HG03457 (cell line): Measurements from ENCODE around the gene RAB7A.

Source experiments
- ATAC-seq: cut with Tn5 transposase; IDR thresholded peaks from one replicate; pipeline ENCODE4 v1.9.1; 2021; ENCODE audit warnings: moderate number of reproducible peaks; ENCODE audit not compliant: unreplicated experiment

RAB7A gene

DNA sequence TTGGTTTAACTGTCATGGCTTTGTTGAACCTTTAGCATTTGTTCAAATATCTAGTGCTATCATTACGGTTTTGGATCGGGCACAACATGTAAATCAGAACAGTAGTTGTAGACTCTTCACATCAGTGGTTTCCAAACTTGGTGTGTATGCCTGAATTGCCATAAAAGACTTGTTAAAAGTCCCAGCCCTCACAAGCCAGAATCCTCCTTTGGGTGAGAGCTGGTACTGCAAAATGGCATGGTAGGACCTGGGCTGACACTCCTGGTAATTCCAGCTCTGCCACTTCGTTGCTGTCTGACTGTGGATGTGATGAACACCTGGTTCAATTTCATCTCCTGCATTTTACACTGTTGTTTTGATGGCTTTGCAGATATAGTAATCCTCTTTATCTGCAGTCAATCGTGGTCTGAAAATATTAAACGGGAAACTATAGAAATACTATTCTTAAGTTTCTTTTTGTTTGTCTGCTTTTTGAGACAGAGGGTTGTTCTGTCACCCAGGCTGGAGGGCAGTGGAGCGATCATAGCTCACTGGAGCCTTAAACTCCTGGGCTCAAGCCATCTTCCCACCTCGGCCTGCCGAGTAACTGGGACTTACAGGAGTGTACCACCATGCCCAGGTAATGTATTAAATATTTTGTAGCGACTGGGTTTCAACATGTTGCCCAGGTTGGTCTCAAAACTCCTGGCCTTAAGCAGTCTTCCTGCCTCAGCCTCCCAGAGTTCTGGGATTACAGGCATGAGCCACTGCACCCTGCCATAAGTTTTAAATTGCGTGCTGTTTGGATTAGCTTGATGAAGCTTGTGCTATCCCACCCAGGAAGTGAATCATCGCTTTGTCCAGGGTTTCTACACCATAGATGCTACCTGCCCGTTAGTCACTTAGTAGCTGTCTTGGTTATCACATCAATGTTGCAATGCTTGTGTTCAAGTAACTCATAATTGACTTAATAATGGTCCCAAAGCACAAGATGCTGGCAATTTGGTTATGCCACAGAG is 61.6 kb downstream of the RAB7A start:
- ATAC-seq: no peak

DNA sequence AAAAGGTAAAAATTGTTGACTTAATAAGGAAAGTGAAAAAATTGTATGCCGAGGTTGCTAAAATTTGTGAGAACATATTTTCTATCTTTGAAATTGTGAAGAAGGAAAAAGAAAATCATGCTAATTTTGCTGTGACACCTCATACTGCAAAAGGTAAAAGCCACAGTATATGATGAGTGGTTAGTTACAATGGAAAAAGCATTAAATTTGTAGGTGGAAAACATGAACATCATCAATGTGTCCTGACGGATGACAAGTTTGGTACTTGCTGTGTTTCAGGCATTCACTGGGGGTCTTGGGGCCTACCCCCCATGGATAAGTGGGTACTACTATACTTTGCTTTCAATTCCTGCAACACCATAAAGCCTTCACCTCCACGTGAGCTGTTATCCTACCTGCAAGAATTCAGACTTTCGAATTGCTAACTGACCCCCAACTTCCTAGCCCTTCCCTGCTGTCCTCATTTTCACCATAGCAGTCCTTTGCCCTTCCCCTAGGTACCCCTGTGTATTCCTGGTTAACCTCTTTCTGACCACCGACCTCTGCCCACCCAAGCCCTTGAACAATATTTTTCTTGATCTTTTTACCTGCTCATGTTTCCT is 62.4 kb downstream of the RAB7A start:
- no peak for ATAC-seq

DNA sequence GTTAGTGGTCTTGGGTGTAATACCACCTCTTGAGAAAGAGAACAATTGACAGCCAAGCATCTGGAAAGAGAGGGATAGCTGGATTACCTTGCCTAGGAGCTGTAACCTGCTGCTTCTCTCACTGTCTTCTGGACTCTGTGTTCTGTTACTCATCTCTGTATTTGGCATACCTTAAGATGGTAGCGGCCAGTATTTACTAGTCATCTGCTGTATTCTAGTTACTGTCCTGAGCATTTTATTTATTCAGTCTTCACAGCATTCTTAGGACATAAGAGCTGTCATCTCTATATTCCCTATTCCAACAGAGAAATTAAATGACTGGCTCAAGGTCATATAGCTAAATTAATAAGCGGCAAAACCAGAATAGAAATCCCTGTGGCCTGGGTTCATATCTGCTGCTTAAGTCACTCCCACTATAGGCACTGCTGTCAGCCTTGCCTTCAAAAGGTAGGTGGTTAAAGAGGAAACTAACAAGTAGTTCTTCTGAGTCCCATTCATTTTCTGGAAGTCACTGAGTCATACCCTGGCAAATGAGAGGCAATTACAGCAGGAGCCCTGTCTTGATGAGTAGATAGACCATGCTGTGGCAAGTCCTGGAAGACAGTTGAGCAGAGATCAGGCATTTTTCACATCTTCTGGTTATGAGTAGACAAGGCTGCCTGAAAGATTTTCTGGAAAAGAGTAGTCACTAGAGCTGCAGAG is 68.2 kb downstream of the RAB7A start:
- no peak for ATAC-seq

DNA sequence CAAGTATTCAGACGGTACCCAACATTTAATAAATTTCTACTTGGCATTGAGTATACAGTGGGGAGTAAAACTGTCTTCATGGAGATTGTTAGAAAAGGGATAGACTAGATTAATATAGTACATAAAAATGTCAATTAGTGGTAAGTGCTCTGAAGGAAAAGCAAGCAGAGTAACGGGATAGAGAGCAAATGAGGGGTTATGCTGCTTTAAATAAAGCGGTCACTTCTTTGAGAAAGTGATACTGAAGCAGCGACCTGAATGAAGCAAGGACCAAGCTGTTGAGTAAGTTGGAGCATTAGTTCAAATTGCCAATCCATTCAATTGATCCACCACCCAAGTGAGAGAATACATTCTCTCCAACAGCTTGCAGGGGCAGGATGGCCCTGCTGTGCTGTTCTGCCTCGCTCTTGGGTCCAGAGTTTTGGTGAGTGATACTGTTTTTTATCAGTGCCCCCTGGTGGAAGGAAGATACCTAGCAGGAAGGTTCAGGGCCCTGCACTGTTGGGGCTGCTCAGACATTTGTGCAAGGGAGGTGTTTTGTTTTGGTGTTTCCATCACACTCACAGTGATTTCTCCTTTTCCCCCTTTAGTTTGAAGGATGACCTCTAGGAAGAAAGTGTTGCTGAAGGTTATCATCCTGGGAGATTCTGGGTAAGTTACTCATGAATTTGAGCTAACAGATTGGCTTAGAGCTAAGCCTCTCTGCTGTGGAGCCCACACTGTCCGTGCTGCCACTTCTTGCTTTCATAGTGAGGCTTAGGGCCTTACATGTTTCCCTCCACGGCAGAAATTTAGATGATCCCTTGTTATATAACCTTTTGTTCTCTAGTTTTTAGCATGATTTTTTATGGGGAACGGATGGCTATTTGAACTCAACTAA is 69.0 kb downstream of the RAB7A start:
- no peak for ATAC-seq

DNA sequence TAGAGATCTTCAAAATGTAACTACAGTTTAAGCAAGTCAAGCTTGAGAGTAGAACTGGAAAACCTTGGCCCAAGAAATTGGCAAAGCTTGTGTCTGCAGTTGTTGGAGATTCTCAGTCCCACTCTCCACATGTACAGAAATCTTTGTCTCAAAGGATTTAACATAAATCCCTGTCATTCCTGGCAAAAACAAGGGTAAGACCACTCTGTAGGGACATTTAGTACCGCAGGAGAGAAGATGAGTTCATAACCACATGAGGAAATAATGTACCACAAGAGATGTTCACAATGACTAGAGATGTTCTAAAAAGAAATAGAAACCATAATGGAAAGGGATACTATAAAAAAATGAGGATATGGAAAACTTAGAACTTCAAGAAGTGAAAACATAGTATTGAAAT is 73.7 kb downstream of the RAB7A start:
- ATAC-seq: no peak

DNA sequence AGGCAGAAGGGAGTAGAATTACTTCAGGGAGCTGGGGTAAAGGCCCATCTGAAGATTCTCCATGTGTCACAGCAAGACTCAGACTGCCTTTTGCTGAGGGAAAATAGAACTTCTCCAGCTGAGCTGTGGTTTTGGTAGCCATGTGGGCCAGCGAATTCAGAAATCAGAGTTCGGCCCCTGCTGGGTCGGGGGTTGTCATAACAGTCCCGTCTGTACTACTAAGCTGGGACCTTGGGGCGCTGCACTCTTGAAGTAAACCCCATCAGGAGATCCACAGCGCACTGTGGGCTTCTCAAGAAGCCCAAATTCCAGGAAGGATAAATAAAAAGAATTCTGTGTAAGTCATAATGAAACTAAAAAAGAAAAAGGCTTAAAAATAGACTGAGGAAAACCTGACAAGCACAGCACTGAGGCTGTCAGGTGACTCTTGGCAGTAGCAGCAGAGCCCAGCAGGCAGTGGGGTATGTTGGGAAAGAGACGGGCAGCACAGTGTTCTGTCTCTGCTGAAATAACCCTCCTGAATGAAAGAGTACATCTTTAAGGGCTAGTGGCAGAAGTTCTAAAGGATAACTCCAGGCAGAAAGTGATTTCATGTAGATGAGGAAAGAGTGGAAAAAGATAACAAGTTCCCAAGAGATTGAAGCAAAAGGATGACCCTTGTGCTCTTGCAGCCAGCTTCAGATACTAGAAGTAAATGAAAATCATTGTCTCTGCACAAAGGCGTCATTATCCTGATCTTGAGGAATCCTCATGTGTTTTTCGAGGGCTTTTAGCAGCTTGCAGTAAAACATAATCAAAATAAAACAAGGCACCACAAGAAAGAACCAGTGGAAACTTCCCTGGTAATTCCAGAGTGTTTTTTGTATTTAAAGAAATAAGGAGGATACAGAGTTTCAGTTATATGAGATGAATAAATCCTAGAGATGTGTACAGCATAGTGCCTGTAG is 74.5 kb downstream of the RAB7A start:
- no peak for ATAC-seq

DNA sequence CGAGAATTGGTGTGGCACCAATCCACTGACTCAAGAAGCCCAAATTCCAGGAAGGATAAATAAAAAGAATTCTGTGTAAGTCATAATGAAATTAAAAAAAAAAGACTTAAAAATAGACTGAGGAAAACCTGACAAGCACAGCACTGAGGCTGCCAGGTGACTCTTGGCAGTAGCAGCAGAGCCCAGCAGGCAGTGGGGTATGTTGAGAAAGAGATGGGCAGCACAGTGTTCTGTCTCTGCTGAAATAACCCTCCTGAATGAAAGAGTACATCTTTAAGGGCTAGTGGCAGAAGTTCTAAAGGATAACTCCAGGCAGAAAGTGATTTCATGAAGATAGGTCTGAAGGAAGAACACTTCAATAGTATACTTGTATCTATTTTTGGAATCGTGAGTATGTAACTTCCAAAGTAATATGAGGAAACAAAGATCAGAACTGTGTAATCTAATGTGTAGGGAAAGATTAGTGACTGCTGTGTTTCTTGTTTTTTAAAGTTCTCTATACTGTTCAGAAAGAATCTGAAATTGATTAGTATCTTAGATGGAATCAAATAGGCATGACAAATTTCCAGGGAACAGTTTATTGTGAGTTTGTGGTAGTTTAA is 75.9 kb downstream of the RAB7A start:
- ATAC-seq: no peak

DNA sequence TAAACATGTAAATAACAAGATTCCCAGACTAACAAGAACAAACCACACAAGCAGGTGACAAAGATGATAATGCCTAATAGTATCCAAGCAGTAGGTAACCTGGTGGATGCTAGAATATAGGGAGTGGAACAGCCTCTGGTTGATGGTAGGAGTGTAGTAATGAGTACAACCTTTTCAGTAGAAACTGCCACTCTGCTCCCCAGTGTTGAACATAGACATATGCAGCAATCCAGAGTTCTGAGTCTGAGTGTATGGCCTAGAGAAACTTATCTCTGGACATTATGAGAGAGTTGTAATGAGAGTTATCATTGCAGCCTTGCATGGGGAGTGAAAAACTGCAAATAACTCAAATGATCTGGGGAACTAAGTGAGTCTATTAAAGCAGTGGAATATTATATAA is 77.3 kb downstream of the RAB7A start:
- no peak for ATAC-seq

DNA sequence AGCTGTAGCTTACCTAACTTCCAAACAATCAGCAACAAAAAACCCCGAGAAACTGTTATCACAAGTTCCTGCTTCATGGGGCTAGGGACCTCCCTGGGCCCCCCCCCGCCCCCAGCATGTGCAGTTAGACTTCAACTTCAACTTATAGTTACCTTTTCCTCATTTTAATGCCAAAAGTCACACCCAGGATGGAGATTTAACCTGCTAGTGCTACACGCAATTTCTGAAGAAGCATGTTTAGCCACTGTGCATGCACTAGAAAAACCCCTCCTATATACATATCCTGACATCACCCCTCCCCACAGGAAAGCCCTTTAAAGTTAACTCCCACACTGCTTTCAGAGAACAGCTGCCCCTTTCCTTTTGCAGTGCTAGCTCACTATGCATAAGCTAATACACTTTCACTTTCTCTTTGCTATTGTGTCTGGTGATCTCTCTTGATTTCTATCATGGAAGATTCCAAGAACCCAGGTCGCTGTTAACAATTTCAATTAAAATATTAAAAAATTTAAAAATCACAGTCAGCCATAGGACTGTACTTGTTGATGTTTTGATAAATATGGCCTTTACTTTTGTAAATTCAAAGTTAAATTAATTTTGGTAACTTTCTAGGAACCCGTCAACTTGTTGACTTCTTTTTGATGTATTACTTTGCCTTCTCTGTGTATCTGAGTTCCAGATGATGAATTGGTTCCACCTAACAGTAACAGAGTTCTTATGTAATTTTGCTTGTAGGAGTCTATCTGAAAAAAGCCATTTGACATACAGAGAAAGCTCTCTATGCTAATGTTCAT is 78.2 kb downstream of the RAB7A start:
- ATAC-seq: peak; percentile 75

DNA sequence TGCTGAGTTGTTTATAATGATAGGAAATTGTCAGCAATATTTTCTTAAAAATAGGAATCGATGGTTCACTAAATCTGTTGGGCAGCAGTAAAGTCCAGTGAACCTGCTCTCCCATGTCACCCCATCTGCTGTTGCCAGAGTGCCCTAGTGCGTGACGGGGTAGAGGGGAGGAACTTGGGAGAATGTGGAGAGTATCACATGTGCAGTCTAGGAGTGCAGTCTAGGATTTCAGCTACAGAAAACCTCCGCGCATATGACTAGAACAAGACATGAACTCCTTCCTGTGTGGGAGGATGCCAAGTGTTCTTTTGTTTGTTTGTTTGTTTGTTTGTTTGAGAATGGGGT is 78.8 kb downstream of the RAB7A start:
- ATAC-seq: no peak

DNA sequence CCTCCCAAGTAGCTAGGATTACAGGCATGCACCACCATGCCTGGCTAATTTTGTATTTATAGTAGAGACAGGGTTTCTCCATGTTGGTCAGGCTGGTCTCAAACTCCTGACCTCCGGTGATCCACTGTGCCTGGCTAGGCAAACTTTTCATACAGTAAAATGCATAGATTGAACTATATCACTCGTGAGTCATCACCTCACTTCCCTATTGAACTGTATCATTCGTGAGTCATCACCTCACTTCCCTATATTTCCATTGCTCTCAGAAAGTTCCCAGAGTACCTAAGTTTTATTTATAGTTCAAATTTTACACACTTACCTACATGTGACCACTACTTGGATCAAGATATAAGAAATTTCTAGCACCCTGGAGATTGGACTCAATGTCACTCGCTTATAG is 79.8 kb downstream of the RAB7A start:
- no peak for ATAC-seq

DNA sequence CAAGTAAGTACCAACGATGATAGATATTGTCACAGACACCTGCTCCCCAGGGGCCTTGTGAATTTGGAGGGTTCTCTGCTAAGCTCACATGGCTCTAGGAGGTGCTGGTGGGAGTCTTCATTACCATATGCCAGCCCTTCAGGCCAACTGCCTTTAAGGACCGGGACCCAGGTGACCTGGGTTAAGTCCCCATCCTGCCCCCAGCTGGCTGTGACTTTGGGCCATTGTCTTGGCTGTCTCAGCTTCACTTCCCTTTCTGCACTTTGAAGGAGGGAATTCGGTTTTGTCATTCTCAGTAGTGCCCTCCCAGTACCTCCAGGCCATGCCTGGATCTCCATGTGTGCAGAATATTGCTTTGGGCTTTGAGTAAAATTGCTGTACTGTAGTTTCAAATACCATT is 80.6 kb downstream of the RAB7A start:
- ATAC-seq: no peak

DNA sequence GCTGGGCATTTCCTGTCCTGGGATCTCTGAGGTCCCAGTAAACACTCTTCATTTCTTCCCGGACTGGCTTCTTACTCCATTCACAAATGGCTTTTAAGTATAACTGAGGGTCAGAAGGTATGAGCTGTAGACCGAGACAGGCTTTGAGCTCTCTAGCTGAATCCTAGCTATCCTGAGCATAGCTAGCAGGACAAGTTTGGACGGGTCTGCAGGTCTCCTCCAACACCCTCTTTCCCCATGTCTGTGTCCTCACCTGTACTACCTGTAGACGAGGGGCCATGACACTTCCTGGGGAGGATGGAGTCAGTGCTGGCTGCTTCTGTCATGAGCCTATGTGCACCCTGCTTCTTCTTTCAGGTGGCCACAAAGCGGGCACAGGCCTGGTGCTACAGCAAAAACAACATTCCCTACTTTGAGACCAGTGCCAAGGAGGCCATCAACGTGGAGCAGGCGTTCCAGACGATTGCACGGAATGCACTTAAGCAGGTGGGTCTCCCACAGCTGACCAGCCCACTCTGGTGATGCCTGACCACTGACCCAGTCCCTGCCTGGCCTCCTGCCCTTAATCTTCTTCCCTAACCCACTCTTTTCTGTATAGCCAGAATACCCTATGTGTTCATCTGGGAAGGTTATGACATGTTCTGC is 81.3 kb downstream of the RAB7A start:
- no peak for ATAC-seq

DNA sequence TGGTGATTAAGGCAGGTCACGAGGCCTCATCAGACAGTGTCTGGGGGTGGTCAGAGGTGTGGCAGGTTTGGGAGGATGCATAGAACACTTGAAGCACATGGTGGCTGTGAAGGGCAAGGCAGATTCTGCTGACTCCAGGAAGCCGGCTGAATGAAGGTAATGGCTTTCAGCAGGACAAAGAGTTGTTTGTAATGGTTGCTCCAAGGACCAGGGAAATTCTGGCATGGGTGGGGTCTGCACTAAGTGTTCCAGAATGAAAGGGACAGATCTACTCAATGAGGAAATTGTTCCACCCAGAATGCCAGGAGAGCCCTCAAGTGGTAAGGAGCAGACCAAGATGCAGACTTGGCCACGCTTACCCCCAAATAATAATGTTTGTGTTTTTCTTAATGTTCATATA is 82.7 kb downstream of the RAB7A start:
- no peak for ATAC-seq

DNA sequence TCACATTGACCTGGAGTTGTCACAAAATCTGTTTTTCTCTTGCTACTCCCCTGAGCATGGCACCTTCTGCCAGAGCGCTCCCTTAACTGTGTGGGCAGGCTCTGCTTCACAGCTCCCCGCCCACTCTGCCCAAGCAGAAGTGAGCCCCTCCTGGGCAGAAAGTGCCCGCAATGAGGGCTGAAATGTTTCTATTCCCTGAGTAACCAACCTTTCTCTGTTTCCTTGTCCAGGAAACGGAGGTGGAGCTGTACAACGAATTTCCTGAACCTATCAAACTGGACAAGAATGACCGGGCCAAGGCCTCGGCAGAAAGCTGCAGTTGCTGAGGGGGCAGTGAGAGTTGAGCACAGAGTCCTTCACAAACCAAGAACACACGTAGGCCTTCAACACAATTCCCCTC is 87.1 kb downstream of the RAB7A start:
- ATAC-seq: no peak

DNA sequence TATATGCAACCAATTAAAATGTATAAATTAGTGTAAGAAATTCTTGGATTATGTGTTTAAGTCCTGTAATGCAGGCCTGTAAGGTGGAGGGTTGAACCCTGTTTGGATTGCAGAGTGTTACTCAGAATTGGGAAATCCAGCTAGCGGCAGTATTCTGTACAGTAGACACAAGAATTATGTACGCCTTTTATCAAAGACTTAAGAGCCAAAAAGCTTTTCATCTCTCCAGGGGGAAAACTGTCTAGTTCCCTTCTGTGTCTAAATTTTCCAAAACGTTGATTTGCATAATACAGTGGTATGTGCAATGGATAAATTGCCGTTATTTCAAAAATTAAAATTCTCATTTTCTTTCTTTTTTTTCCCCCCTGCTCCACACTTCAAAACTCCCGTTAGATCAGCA is 88.1 kb downstream of the RAB7A start:
- ATAC-seq: no peak

DNA sequence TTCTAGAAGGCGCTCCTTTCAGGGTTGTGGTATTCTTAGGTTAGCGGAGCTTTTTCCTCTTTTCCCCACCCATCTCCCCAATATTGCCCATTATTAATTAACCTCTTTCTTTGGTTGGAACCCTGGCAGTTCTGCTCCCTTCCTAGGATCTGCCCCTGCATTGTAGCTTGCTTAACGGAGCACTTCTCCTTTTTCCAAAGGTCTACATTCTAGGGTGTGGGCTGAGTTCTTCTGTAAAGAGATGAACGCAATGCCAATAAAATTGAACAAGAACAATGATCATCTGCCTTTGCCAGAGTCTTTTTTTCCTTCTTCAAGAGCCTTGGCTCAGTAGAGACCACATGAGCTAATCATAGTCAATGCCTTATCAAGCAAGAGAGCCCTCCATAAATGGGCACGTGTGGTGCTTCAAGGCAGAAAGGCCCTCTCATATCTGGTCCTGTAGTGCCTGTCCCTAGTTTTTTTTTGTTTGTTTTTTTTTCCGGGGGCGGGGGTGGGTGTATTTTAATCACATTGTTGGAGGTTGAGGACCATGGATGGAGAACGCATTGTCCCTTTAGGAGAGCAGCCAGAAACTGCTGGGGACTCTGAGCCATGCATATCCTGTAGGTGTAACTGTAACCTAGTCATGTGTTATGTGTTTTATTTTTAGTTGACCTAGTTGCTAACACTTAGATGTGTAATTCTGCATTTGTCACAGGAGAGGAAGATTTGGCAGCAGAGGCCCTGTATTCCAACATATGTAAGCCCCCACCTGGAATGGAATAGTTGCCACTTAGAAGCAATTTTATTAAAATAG is 88.7 kb downstream of the RAB7A start:
- no peak for ATAC-seq
